Nephron (organoid): ENCODE measurements around the gene WNT7B.
A peak's percentile ranks its signal among the peaks of the same experiment; 100 is the strongest.

Experiments
- H3K27ac Mint-ChIP-seq, 3 experiments: 2 replicates each; pipeline ENCODE4 v1.8.0; 2020; ENCODE audit warnings: mixed read lengths in 3 of 3, mild to moderate bottlenecking in 2 of 3, moderate library complexity in 1 of 3
- H3K27me3 Mint-ChIP-seq: 2 replicates; pipeline ENCODE4 v1.8.0; 2021; ENCODE audit warnings: low read depth, mild to moderate bottlenecking, moderate library complexity, mixed read lengths
- H3K36me3 Mint-ChIP-seq: 2 replicates; pipeline ENCODE4 v1.8.0; 2020; ENCODE audit warnings: low read depth, mixed read lengths
- H3K4me1 Mint-ChIP-seq: 2 replicates; pipeline ENCODE4 v1.8.0; 2020; ENCODE audit warnings: mixed read lengths
- H3K4me3 Mint-ChIP-seq, 3 experiments: 2 replicates each; pipeline ENCODE4 v1.8.0; 2020; ENCODE audit warnings: mild to moderate bottlenecking in 3 of 3, mixed read lengths in 3 of 3, moderate library complexity in 2 of 3
- H3K9me3 Mint-ChIP-seq: 2 replicates; pipeline ENCODE4 v1.8.0; 2020; ENCODE audit warnings: mixed read lengths
- TF ChIP-seq, protein P1 (sequence below), 3 experiments: fragments of 200-600 bp; sonication (generic); IDR thresholded peaks; one replicate each; pipeline ENCODE4 v1.5.0; 2021; ENCODE audit warnings: antibody characterized with exemption in 3 of 3; ENCODE audit not compliant: unreplicated experiment in 3 of 3

Gene WNT7B

GRCh38 chr22:45883811-45884170, 93.2 kb downstream of the WNT7B start:
- no peak overlapping the region for H3K4me3 Mint-ChIP-seq
- peaks cover 42% of the 10 kb centered on the region for H3K27me3 Mint-ChIP-seq
- no peaks in the 10 kb centered on the region for H3K9me3 Mint-ChIP-seq
- H3K4me1 Mint-ChIP-seq, result peaks cover 6% of the 10 kb centered on the region
- no peak overlapping the region for H3K27ac Mint-ChIP-seq
- H3K36me3 Mint-ChIP-seq, result no peaks in the 10 kb centered on the region
- TF ChIP-seq, protein P1, sequence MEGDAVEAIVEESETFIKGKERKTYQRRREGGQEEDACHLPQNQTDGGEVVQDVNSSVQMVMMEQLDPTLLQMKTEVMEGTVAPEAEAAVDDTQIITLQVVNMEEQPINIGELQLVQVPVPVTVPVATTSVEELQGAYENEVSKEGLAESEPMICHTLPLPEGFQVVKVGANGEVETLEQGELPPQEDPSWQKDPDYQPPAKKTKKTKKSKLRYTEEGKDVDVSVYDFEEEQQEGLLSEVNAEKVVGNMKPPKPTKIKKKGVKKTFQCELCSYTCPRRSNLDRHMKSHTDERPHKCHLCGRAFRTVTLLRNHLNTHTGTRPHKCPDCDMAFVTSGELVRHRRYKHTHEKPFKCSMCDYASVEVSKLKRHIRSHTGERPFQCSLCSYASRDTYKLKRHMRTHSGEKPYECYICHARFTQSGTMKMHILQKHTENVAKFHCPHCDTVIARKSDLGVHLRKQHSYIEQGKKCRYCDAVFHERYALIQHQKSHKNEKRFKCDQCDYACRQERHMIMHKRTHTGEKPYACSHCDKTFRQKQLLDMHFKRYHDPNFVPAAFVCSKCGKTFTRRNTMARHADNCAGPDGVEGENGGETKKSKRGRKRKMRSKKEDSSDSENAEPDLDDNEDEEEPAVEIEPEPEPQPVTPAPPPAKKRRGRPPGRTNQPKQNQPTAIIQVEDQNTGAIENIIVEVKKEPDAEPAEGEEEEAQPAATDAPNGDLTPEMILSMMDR (IDR thresholded peaks at IDR 0.05; ENCODE audit: unreplicated experiment in 3 of 3), result no peak

GRCh38 chr22:45882881-45883810, 93.8 kb downstream of the WNT7B start:
- TF ChIP-seq, protein P1 (IDR thresholded peaks at IDR 0.05; ENCODE audit: unreplicated experiment in 3 of 3), result no peak
- H3K27me3 Mint-ChIP-seq, result peaks cover 48% of the 10 kb centered on the region
- no peaks in the 10 kb centered on the region for H3K9me3 Mint-ChIP-seq
- no peak overlapping the region for H3K27ac Mint-ChIP-seq
- peaks cover 6% of the 10 kb centered on the region for H3K4me1 Mint-ChIP-seq
- no peak overlapping the region for H3K4me3 Mint-ChIP-seq
- H3K36me3 Mint-ChIP-seq, result no peaks in the 10 kb centered on the region

DNA sequence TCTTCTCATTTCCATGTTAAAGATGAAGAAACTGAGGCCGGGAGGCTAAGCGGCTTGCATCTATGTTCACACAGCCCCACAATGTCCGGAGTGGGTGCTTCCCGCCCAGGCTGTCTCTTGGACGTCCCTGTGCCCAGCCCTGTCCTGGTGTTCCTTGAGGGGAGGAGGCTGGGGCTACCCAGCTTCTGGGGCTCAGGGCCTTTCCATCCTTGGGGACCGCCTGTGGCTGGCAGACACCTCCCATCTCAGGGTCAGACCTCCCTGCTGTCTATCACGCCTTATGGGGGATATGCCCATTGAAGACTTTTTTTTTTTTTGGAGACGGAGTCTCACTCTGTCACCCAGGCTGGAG, 95.5 kb downstream of the WNT7B start:
- TF ChIP-seq, protein P1 (IDR thresholded peaks at IDR 0.05; ENCODE audit: unreplicated experiment in 3 of 3), result no peak
- H3K4me3 Mint-ChIP-seq, result peak overlapping the region in 1 of 3 experiments; percentile 15
- H3K27ac Mint-ChIP-seq, result no peak overlapping the region
- H3K9me3 Mint-ChIP-seq, result no peaks in the 10 kb centered on the region
- no peaks in the 10 kb centered on the region for H3K36me3 Mint-ChIP-seq
- H3K27me3 Mint-ChIP-seq, result peaks cover 62% of the 10 kb centered on the region
- H3K4me1 Mint-ChIP-seq, result peaks cover 6% of the 10 kb centered on the region

- no peaks in the 10 kb centered on the region for H3K9me3 Mint-ChIP-seq
- peaks cover 6% of the 10 kb centered on the region for H3K4me1 Mint-ChIP-seq
Observed at GRCh38 chr22:45880716-45881523, 96.0 kb downstream of the WNT7B start.

DNA sequence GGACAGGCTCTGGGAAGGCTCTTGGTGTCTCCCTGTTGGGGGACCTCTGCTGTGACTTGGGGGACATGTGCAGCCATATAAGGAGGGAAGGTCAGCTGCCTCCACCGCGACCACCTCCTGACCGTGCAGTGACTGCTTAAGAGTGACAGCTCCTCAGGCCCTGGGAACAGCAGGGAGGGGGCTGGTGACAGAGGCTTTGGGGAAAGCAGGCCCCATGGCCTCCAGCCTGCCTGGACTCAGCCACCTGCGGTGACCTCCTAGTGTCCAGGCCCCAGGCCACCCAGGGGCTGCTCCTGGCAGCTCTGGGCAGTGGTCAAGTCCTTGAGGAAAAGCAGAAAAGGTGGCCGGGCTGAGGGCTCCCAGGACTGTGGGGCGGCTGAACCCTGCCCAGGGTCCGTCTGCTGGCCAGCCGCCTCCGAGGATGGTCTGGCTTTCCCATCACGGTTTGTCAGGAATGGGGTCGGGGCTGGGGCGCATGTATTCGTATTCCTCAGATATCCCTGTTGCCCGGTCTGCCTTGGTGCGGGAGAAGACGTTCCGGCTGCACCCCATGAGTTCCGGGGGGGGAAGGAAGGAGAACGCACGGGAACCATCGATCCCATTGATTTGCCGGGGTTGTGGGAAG, 96.8 kb downstream of the WNT7B start:
- peak overlapping the region; percentile 48 to 75 (median 50) for H3K4me3 Mint-ChIP-seq
- TF ChIP-seq, protein P1 (IDR thresholded peaks at IDR 0.05; ENCODE audit: unreplicated experiment in 3 of 3), result no peak
- no peak overlapping the region for H3K27ac Mint-ChIP-seq
- H3K9me3 Mint-ChIP-seq, result no peaks in the 10 kb centered on the region
- H3K27me3 Mint-ChIP-seq, result peaks cover 69% of the 10 kb centered on the region
- H3K36me3 Mint-ChIP-seq, result no peaks in the 10 kb centered on the region
- H3K4me1 Mint-ChIP-seq, result peaks cover 6% of the 10 kb centered on the region

More at GRCh38 chr22:45880716-45881523, 96.0 kb downstream of the WNT7B start:
- TF ChIP-seq, protein P1 (IDR thresholded peaks at IDR 0.05; ENCODE audit: unreplicated experiment in 3 of 3), result no peak
- Mint-ChIP-seq H3K36me3 (no peaks in the 10 kb centered on the region), H3K4me3 (peak overlapping the region; percentile 48 to 75 (median 50)), H3K27me3 (peaks cover 62% of the 10 kb centered on the region), H3K27ac (no peak overlapping the region)
